HepG2 (cell line): ENCODE data around the gene SAMD4A. TPM values are rescaled to one million over a fixed set of nuclear protein-coding genes. Genes with fewer than 3 reads are reported as not detected.

Source experiments
- ATAC-seq: fragments of 200-7000 bp; cut with Tn5 transposase; 3 replicates; pipeline ENCODE4 v1.9.1; 2020; ENCODE audit warnings: mild to moderate bottlenecking, moderate library complexity
- BruUV-seq: library from RNA; stranded (reverse); fragments of 400-500 nt; replicated peaks from 2 replicates; lab custom pipeline; 2021; lab: Mats Ljungman, UMichigan
- CTCF ChIA-PET: fragments of 300-600 bp; formaldehyde crosslinking; extraction: SDS; loops from one replicate; lab custom pipeline; 2021; ENCODE audit warnings: low total read pairs, inconsistent platforms, low intra/inter-chr PET ratio; lab: Yijun Ruan, JAX
- POLR2A ChIA-PET: fragments of 350-600 bp; sonication (Branson Sonifier 250); formaldehyde crosslinking; loops from one replicate; lab custom pipeline; 2020; ENCODE audit warnings: antibody characterized with exemption, inconsistent platforms; lab: Yijun Ruan, JAX
- DNase-seq: peaks from one replicate; pipeline ENCODE4 v3.0.0-alpha.2; 2015; ENCODE audit warnings: low spot score
- FAIRE-seq: peaks from 3 replicates; lab custom pipeline; 2011; peaks lifted over from hg19 to GRCh38; lab: Jason Lieb, UNC
- H2AFZ ChIP-seq: one replicate; pipeline ENCODE4 v1.6.1; 2011; ENCODE audit warnings: low read length, inconsistent platforms
- H3K27ac ChIP-seq: fragments of 300-600 bp; 3 replicates; pipeline ENCODE4 v1.8.0; 2011; ENCODE audit warnings: mixed run types, mild to moderate bottlenecking, mixed read lengths, low read length, inconsistent platforms; ENCODE audit not compliant: insufficient read depth; ENCODE audit errors: extremely low read length
- H3K27me3 ChIP-seq, 2 experiments: fragments of 200-600 bp in 1 of 2; 2 replicates in 1 of 2; 3 replicates in 1 of 2; pipeline versions ENCODE4 v1.6.0 to v1.8.0; 2011; ENCODE audit warnings: low read length in 2 of 2, mild to moderate bottlenecking in 2 of 2, moderate library complexity in 2 of 2, inconsistent platforms in 1 of 2; ENCODE audit not compliant: insufficient read depth in 2 of 2, control insufficient read depth in 1 of 2
- H3K36me3 ChIP-seq, 2 experiments: fragments of 200-600 bp in 1 of 2; replicated peaks in 1 of 2; 2 replicates in 1 of 2; 3 replicates in 1 of 2; pipeline versions ENCODE4 v1.5.1 to v1.8.0; 2011; ENCODE audit warnings: low read length in 2 of 2, inconsistent platforms in 1 of 2; ENCODE audit not compliant: insufficient read depth in 2 of 2, control insufficient read depth in 1 of 2
- H3K4me1 ChIP-seq: 2 replicates; pipeline ENCODE4 v1.5.1; 2012; ENCODE audit warnings: low read length, inconsistent platforms; ENCODE audit not compliant: insufficient read depth
- H3K4me2 ChIP-seq: 2 replicates; pipeline ENCODE4 v1.6.0; 2011; ENCODE audit warnings: low read depth, low read length, inconsistent platforms
- H3K4me3 ChIP-seq, 3 experiments: fragments of 200-600 bp in 1 of 3; sonication (generic), shearing (Covaris generic) in 1 of 3; replicated peaks in 1 of 3; 2 replicates each; pipeline ENCODE4 v1.5.1; 2011 to 2016; ENCODE audit warnings: low read length in 3 of 3, inconsistent platforms in 2 of 3, low read depth in 2 of 3, mild to moderate bottlenecking in 2 of 3, control low read depth in 1 of 3, mixed read lengths in 1 of 3; ENCODE audit not compliant: insufficient read depth in 1 of 3
- H3K79me2 ChIP-seq: one replicate; pipeline ENCODE4 v1.6.1; 2011; ENCODE audit warnings: low read length, inconsistent platforms; ENCODE audit not compliant: insufficient read depth
- H3K9ac ChIP-seq: 2 replicates; pipeline ENCODE4 v1.6.0; 2011; ENCODE audit warnings: mild to moderate bottlenecking, low read depth, low read length, inconsistent platforms; ENCODE audit not compliant: insufficient read depth
- H3K9me3 ChIP-seq: 2 replicates; pipeline ENCODE4 v1.5.1; 2012; ENCODE audit warnings: mild to moderate bottlenecking, low read length
- H4K20me1 ChIP-seq: 2 replicates; pipeline ENCODE4 v1.6.0; 2011; ENCODE audit warnings: inconsistent platforms, mild to moderate bottlenecking, low read length, moderate library complexity; ENCODE audit not compliant: insufficient read depth
- ATF4 ChIP-seq, 2 experiments: fragments of 450-650 bp in 1 of 2; sonication (generic) in 1 of 2; formaldehyde crosslinking; IDR thresholded peaks; 2 replicates each; pipeline versions ENCODE4 v1.5.0 to v1.8.0; 2020 to 2022; ENCODE audit warnings: mild to moderate bottlenecking in 1 of 2, missing genetic modification reagents in 1 of 2
- KAT8 ChIP-seq: IDR thresholded peaks from 2 replicates; pipeline ENCODE4 v1.6.1; 2016; ENCODE audit warnings: missing genetic modification reagents, missing compliant biosample characterization
- PCBP2 ChIP-seq: fragments of 200-400 bp; formaldehyde crosslinking; optimal IDR thresholded peaks from 2 replicates; pipeline ENCODE3; 2018; ENCODE audit warnings: low read length, low read depth; ENCODE audit not compliant: poor library complexity, severe bottlenecking
- POLR2AphosphoS5 ChIP-seq: IDR thresholded peaks from 2 replicates; pipeline ENCODE4 v1.6.1; 2012; ENCODE audit warnings: low read depth, low read length
- SETDB1 ChIP-seq: sonication (generic); formaldehyde crosslinking; IDR thresholded peaks from 2 replicates; pipeline ENCODE4 v1.5.1; 2020; ENCODE audit warnings: missing genetic modification reagents, mild to moderate bottlenecking, borderline replicate concordance
- XRCC5 ChIP-seq: fragments of 200-400 bp; formaldehyde crosslinking; optimal IDR thresholded peaks from 2 replicates; pipeline ENCODE3; 2017; ENCODE audit warnings: mild to moderate bottlenecking, low read length
- ZBTB8A ChIP-seq: sonication (generic); formaldehyde crosslinking; IDR thresholded peaks from 2 replicates; pipeline ENCODE4 v1.4.0; 2020; ENCODE audit warnings: mild to moderate bottlenecking, low read depth, missing genetic modification reagents, borderline replicate concordance
- ZNF337 ChIP-seq: sonication (generic); formaldehyde crosslinking; IDR thresholded peaks from 2 replicates; pipeline ENCODE4 v1.5.1; 2020; ENCODE audit warnings: missing genetic modification reagents, low read depth, mild to moderate bottlenecking, borderline replicate concordance
- ZNF496 ChIP-seq: sonication (generic); formaldehyde crosslinking; IDR thresholded peaks from 2 replicates; pipeline ENCODE4 v1.8.1; 2023; ENCODE audit warnings: mild to moderate bottlenecking, moderate library complexity, missing genetic modification reagents; ENCODE audit not compliant: insufficient replicate concordance
- WGBS: methylation state at CpG from one replicate; pipeline ENCODE4 v1.1.6; 2017; ENCODE audit warnings: low lambda C conversion rate; 5-methylcytosine and 5-hydroxymethylcytosine counted together
- in situ Hi-C: cut with HindIII; loops from 2 replicates; pipeline ENCODE4 v1.10.0; 2017; ENCODE audit warnings: low pct_unique_long_range_greater_than_20kb; ENCODE audit not compliant: extremely low pct_ligation_motif_present
- intact Hi-C: fragments of 100-400 bp; cut with micrococcal nuclease; formaldehyde crosslinking; loops from one replicate; pipeline ENCODE4 v1.10.0; 2022; ENCODE audit not compliant: unreplicated experiment
- polyA plus RNA-seq, 8 experiments: library from polyadenylated mRNA; depleted of rRNA in 3 of 8; stranded (reverse) in 7 of 8; unstranded in 1 of 8; fragments of >200 nt; fragmentation: Illumina TruSeq in 4 of 8; extraction: Trizol in 4 of 8; gene quantifications; 2 replicates each; pipeline versions ENCODE4 v1.2.1 to v1.2.3, GENCODE V29; 2011 to 2016; ENCODE audit warnings: low read depth in 4 of 8, missing spikeins in 1 of 8, mixed read lengths in 1 of 8; ENCODE audit not compliant: insufficient read depth in 1 of 8
- total RNA-seq, 5 experiments: library from RNA; depleted of rRNA; stranded (reverse); fragments of >200 nt; fragmentation: Illumina TruSeq; extraction: Trizol; gene quantifications; 2 replicates each; pipeline ENCODE4 v1.2.3, GENCODE V29; 2016; ENCODE audit warnings: low read depth in 1 of 5
- TF ChIP-seq, protein P1 (sequence below): sonication (generic); formaldehyde crosslinking; IDR thresholded peaks from 2 replicates; pipeline ENCODE4 v1.4.0; 2020; ENCODE audit warnings: mild to moderate bottlenecking, missing genetic modification reagents
- TF ChIP-seq, protein P2 (sequence below): sonication (generic); formaldehyde crosslinking; IDR thresholded peaks from 2 replicates; pipeline ENCODE4 v1.4.0; 2020; ENCODE audit warnings: missing genetic modification reagents, borderline replicate concordance
- TF ChIP-seq, protein P3 (sequence below): sonication (generic); formaldehyde crosslinking; IDR thresholded peaks from 2 replicates; pipeline ENCODE4 v1.4.0; 2020; ENCODE audit warnings: mild to moderate bottlenecking, missing genetic modification reagents
- TF ChIP-seq, protein P4 (sequence below): sonication (generic); formaldehyde crosslinking; IDR thresholded peaks from 2 replicates; pipeline ENCODE4 v1.4.0; 2020; ENCODE audit warnings: missing genetic modification reagents
- TF ChIP-seq, protein P5 (sequence below): sonication (generic); formaldehyde crosslinking; IDR thresholded peaks from 2 replicates; pipeline ENCODE4 v1.8.1; 2022; ENCODE audit warnings: low read depth, mild to moderate bottlenecking, missing genetic modification reagents

The SAMD4A gene
- total and polyA plus RNA-seq, 2 of the 13 experiments (the other 11 are each of a cell fraction or from before 2014, with no cell fraction given): 11.8 to 13.0 TPM

GRCh38 chr14:54743382-54743781, 176.5 kb downstream of the SAMD4A start (continued):
- TF ChIP-seq ZBTB8A (no peak), POLR2AphosphoS5 (no peak), SETDB1 (CRISPR knock-in tag) (no peak)
- TF ChIP-seq, protein P1, sequence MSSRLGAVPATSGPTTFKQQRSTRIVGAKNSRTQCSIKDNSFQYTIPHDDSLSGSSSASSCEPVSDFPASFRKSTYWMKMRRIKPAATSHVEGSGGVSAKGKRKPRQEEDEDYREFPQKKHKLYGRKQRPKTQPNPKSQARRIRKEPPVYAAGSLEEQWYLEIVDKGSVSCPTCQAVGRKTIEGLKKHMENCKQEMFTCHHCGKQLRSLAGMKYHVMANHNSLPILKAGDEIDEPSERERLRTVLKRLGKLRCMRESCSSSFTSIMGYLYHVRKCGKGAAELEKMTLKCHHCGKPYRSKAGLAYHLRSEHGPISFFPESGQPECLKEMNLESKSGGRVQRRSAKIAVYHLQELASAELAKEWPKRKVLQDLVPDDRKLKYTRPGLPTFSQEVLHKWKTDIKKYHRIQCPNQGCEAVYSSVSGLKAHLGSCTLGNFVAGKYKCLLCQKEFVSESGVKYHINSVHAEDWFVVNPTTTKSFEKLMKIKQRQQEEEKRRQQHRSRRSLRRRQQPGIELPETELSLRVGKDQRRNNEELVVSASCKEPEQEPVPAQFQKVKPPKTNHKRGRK (CRISPR knock-in tag): no peak
- TF ChIP-seq, protein P2, sequence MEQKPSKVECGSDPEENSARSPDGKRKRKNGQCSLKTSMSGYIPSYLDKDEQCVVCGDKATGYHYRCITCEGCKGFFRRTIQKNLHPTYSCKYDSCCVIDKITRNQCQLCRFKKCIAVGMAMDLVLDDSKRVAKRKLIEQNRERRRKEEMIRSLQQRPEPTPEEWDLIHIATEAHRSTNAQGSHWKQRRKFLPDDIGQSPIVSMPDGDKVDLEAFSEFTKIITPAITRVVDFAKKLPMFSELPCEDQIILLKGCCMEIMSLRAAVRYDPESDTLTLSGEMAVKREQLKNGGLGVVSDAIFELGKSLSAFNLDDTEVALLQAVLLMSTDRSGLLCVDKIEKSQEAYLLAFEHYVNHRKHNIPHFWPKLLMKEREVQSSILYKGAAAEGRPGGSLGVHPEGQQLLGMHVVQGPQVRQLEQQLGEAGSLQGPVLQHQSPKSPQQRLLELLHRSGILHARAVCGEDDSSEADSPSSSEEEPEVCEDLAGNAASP (CRISPR knock-in tag): no peak
- TF ChIP-seq, all 625 proteins: peak for 0

DNA sequence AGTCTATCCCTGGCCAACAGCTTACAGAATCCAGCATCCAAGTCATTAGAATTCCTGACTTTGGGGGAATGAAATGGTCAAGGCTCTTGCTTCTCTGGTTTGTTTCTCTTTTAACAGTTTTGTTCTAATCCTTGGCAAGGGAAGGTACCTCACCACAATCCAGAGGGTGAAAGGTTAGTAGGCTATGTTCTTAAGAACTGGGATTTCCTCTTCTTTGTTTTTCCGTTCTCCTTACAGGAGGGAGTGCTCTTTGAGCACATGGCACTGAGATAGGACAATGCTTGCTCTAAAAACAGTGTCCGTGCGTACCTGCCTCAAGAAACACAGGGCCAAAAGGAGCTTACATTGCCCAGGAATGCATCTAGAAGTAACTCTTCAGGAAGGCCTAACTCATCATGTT, 179.1 kb downstream of the SAMD4A start:
- H3K27me3 ChIP-seq: no peaks in the 10 kb centered on the region
- no peaks in the 10 kb centered on the region; the same call in 1 of the 2 replicates for H4K20me1 ChIP-seq
- H2AFZ ChIP-seq: no peak overlapping the region
- DNase-seq (no peak), ATAC-seq (no peak), FAIRE-seq (no peak)
- H3K4me3 ChIP-seq: no peak overlapping the region
- H3K36me3 ChIP-seq: peaks cover 12 to 68% of the 10 kb centered on the region in 2 experiments
- H3K27ac ChIP-seq: no peak overlapping the region
- WGBS: 98% methylated on average over 3 of the region's 3 CpGs
- ChIA-PET POLR2A (no interaction called here), CTCF (no interaction called here)
- H3K9ac ChIP-seq: no peak overlapping the region
- H3K79me2 ChIP-seq: no peaks in the 10 kb centered on the region
- no TSS peak for BruUV-seq
- intact Hi-C loops: no loop called here
- no peaks in the 10 kb centered on the region for H3K4me1 ChIP-seq
- H3K4me2 ChIP-seq: no peak overlapping the region
- in situ Hi-C loops: no loop called here
- no peaks in the 10 kb centered on the region for H3K9me3 ChIP-seq
- TF ChIP-seq XRCC5 (no peak), PCBP2 (no peak), KAT8 (CRISPR knock-in tag) (no peak), ATF4 (CRISPR knock-in tag; IDR thresholded peaks at IDR 0.05) (no peak), ZNF337 (CRISPR knock-in tag) (no peak), ZNF496 (CRISPR knock-in tag) (no peak)
- TF ChIP-seq, protein P3, sequence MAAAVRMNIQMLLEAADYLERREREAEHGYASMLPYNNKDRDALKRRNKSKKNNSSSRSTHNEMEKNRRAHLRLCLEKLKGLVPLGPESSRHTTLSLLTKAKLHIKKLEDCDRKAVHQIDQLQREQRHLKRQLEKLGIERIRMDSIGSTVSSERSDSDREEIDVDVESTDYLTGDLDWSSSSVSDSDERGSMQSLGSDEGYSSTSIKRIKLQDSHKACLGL (CRISPR knock-in tag): no peak
- TF ChIP-seq, protein P4, sequence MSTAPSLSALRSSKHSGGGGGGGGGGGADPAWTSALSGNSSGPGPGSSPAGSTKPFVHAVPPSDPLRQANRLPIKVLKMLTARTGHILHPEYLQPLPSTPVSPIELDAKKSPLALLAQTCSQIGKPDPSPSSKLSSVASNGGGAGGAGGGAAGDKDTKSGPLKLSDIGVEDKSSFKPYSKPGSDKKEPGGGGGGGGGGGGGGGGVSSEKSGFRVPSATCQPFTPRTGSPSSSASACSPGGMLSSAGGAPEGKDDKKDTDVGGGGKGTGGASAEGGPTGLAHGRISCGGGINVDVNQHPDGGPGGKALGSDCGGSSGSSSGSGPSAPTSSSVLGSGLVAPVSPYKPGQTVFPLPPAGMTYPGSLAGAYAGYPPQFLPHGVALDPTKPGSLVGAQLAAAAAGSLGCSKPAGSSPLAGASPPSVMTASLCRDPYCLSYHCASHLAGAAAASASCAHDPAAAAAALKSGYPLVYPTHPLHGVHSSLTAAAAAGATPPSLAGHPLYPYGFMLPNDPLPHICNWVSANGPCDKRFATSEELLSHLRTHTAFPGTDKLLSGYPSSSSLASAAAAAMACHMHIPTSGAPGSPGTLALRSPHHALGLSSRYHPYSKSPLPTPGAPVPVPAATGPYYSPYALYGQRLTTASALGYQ: no peak
- TF ChIP-seq, protein P5, sequence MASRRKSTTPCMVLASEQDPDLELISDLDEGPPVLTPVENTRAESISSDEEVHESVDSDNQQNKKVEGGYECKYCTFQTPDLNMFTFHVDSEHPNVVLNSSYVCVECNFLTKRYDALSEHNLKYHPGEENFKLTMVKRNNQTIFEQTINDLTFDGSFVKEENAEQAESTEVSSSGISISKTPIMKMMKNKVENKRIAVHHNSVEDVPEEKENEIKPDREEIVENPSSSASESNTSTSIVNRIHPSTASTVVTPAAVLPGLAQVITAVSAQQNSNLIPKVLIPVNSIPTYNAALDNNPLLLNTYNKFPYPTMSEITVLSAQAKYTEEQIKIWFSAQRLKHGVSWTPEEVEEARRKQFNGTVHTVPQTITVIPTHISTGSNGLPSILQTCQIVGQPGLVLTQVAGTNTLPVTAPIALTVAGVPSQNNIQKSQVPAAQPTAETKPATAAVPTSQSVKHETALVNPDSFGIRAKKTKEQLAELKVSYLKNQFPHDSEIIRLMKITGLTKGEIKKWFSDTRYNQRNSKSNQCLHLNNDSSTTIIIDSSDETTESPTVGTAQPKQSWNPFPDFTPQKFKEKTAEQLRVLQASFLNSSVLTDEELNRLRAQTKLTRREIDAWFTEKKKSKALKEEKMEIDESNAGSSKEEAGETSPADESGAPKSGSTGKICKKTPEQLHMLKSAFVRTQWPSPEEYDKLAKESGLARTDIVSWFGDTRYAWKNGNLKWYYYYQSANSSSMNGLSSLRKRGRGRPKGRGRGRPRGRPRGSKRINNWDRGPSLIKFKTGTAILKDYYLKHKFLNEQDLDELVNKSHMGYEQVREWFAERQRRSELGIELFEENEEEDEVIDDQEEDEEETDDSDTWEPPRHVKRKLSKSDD (CRISPR knock-in tag): no peak
